ENCODE measurements around the gene TENM4.

The TENM4 gene

DNA sequence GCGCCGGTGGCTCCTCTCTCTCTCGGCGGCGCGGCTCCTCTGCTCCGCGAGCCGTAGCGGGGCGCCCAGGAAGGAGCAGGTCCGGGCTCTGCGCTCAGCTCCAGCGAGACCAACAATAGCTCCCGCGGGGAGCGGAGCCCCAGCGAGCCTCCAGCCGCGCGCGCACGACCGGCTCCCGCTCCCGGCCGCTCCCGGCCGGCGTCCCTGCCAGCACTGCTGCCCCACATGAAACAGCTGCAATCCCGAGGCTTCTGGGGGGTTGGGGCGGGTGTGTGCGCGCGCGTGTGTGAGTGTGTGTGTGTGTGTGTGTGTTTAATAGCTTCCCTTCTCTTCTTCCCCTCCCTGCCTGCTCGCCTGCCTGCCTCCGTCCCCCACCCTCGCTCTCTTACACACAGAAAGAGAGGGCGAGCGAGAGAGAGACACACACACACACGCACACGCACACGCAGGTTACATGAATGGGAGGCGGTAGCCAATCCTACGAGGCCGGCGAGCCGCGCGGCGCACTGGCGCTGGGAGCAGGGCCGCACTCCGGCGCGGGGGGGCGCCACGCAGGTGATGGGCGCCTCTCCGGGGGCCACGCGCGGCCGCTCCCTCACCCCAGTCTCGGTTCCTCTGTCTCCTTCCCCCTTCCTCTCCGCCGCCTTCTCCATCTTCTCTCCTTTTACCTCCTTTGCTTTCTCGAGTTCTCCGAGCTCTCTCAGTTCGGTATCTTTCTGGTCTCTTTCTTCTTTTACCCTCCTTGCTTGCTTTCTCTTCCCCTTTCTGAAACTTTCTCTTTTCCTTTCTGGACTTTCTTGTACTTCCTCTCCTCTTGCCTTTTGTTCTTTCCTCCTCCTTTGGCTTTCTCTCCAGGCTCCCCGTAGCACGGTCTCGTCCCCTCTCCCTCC lies at the start of gene TENM4:
Gene TENM4 (minus strand): TSS at position 460 of the 890 bp plus-strand sequence. CDS start 371,086 bp downstream, outside the sequence.
- DNase-seq = no peak

DNA sequence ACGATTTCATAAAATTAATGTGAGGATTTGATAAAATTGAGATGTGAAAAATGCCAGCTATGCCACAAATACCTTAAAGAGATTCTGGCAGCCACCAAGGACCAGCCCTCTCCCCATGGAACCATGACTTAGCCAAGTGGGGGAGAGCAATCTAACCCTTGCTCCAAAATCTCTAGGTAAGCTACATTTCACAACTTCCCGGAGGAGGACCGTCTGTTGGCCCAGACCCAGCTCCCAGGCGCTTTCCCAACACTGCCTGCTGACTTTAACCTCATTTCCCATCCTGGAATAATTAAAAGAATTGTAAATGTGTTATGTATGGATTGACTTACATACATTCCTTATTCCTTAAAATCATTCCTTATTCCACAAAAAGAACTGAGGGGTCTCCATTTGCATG lies 47.5 kb upstream of the TENM4 start:
- no peak for DNase-seq

DNA sequence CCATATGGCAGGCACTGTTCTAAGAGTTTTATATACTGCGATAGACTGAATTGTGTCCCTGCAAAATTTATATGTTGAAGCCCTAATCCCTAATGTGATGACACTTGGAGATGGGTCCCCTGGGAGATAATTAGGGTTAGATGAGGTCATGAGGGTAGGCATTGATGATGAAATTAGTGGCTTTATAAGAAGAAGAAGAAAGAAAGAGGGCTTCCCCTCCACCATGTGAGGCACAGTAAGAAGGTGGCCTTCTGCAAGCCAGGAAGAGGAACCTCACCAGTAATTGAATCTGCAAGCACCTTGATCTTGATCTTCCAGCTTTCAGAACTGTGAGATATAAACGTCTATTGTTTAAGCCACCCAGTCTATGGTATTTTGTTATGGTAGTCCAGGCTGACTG lies 46.6 kb upstream of the TENM4 start:
- DNase-seq = no peak

DNA sequence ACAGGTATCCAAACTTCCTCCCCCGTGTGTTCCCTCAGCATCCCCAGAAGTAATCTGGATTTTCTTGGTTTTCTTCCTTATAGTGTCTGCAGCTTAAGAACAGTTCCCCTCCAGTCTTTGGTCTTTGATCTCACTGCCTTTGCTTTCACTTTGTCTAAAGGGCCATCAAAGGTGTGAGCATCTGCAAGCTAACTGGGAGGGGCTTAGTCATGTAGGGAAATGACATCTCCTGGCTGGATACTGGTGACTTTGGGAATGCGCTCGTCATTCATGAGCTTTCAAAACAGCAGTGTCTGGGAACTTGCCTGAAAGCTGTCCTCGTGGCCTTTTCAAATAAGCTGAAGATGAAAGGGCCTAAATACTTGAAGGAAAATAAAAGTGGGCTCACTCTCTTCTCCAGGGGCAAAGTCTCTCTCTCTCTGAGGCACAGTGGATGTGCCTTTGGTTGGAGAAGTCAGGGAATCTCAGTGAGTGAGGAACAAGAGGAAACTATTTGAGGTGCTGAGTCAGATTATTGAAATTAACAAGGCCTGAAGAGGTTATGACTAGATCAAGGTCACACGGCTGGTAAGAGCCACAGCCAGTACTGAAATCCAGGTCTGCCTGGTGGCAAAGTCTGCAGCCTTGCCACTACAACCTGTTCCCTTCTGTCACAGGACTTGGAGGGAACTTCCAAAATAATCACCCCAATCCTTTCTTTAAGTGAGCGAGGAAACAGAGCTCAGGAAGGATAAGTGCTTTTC lies 45.6 kb upstream of the TENM4 start:
- DNase-seq = no peak

DNA sequence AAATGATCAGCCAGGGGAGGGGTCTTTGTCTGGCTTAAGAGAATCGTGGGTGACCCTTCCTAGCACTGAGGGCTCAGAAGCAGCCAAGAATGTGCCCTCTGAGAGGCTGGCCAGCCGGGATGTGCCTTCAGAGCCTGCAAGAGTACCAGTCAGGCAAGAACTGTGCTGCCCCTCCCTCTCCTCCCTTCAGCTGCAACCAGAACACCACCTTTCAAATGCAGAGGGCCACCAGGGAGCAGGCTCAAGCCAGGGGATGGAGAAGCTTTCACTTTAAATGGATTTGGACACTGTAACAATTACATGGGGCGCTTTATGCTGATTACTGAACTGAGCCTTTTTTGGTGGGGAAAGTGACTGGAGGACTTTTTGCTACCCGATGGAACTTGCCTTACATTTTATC lies 44.9 kb upstream of the TENM4 start:
- DNase-seq = no peak

DNA sequence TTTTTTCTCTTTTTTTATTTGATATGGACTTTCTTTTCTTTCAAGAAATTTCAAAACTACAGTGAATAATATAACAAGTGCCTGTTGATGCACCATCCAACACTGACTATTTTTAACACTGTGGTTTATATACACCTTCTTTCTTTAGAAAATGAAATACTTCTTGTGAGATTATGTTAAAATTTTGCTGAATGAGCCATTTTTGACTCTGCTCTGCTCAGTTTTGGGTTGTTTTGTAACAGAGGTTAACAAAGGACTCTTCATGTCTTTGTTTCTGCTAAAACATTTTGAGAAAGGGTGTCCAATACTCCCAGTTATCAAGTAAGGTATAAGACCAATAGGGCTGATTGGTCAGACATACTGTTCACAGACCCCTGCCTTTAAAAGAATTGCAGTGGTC lies 44.0 kb upstream of the TENM4 start:
- DNase-seq = no peak

DNA sequence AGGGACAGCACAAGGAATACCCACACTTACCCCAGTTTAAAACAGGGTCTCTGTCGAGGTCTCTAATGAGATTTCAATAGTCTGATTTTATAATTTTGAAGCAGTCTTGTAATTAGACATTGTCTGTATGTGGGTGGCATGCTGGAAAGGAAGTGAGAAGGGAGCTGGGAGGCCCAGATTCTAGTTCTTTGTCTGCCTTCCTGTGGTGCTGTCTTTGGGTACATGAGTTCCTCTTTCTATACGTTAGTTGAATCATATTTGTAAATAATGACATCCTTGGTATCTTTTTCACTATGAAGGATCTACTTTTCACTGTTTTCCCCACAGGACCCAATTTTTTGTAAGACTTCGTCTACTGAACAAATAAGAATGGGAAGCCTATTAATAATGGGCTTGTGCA lies 42.0 kb upstream of the TENM4 start:
- no peak for DNase-seq

DNA sequence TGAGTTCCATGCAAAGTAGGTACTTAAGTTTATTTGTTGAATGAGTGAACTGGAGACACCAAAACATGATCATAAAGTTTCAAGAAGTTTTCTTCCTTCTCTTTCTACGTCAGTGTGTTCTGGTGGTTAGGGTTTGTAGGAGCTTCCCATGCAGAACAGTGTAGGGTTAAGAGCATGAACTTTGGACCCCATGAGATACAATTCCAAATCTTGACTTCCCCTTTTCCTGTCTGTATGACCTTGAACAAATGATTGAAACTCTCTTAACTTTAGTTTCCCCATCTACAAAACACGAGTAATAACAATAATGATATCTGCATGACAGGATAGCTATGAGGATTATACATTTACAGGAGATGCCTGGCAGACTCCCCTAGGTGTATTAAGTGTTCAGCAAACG lies 41.0 kb upstream of the TENM4 start:
- DNase-seq = no peak

DNA sequence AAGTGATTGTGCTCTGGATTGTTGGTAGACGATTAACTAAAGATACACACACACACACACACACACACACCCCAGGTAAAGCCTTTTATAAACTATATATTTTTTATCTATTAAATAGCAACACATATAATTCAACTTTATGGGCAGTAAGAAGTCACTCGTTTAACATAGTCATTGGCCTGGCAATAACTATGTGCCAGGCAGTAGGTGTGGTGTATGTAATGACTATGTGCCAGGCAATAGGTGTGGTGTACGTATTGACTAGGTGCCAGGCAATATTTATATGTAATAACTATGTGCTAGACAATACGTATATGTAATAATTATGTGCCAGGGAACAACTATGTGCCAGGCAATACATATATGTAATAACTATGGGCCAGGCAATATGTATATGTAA lies 40.0 kb upstream of the TENM4 start:
- no peak for DNase-seq

DNA sequence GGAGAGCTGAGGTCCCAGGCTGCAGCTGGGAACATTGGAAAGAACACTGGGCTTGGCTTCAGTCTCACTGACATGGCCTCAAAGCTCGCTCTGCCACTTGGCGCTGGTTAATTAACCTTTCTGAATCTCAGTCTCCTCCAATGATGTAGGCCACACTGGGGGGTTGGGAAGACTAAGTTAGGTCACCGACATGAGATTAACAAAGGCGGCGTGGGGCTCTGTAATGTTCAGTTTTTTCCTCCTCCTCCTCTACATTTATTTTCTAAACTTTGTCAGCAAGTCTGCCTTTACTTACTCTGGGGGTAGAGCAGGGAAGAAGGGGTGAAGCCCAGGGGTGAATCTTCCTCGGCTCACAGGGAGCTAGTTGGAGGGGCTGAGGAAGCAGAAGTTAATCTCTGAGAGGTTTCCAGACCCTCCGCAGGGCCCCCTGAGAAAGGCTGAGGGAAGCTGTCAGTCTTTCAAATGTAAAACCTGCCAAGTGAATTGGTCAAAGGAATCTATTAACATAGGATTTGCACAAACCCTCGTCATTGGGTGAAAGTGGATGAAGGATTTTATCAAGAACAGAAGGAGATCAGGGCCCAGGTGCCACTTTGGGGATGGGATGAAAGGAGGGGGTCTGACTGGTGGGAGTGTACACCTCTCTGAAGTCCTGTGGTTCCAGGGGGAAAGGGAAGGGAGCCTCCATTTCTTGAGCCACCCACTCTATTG lies 32.1 kb upstream of the TENM4 start:
- no peak for DNase-seq

DNA sequence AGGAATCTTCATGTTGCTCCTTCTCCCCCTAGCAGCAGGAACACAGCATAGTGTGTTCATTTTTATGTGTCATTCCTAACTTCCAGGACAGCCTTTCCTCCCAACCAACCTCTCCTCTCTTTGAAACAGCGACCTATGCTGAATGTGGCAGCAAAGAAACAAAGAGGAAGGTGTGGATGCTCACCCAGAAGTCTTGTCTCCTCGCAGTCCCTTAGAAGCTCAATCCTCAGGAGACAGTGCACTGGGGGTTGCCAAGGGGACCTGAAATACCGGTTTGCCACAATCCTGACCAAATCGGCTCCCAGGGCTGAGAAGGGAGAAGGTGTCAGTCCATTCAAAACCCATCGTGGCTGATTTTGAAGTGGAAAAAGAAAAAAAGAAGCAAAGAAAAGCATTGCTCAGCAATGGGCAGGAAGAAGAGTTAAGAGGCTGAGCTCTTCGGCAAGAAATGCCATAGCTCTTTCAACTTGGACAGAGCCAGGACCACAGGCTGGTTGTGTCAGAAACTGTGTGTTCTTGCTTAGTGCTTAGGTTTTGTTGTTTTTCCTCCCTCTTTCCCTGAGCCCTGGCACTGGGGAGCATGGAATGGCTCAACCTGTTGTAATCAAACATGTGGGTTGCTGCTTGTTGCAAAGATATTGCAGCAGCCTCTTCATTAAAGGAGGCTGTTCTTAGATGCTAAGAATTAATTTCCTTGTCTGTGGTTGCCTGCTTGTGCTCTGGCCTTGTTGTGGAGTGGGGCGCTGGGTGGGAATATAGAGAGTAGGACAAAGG lies 30.4 kb upstream of the TENM4 start:
- no peak for DNase-seq

DNA sequence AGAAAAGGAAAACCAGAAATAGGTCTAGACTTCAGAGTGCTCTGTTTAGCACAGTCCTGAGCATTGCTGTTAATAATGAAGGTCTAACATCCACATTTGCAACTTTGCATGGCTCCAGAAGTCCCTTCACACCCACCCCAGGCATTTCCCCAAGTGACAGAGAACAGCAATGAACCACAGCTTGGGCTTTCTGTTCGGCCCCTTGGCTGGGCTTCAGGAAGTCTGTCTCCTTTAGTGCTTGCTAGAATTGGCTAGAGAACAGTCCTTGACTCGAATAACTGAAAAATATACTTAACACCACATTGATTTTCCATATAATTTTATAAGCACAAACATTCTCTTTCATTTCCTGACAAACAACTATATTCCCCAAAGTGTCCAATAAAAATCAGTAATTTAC lies 29.3 kb upstream of the TENM4 start:
- no peak for DNase-seq

DNA sequence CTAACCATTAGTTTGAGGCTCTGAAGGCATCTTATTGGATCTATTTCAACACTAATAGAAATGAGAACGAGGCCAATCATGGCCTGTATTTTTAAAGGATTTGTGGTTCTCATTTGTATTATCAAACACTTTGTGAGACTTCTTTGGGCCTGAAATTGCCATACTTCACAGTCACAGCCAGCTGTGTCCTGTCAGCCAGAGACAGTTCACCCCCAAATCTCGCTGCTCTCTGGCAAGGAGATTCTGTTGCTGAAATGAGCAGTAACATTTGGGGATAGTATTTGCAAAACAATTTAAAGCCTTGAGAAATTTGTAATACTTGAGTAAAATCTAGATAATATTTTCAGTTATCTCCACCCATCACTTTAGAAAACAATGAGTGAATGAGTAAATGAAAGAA lies 26.9 kb upstream of the TENM4 start:
- DNase-seq = no peak

DNA sequence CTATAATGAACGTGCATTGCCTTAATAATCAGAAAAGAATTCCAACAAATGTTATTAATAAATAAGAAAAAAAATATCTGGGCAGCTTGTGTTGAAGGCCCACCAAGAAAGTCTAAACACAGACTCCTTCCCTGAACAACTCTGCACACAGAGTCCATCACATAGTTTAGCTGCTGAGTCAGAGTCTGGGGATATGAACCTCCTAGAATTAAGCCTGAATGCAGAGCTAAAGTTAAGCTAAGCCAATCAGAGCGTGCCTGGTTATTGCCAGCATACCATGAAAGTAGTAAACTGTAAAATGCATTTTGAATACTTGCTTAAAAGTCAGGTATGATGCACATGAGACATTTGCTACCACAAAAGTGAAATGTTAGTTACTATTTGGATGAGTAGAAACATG lies 25.6 kb upstream of the TENM4 start:
- no peak for DNase-seq

DNA sequence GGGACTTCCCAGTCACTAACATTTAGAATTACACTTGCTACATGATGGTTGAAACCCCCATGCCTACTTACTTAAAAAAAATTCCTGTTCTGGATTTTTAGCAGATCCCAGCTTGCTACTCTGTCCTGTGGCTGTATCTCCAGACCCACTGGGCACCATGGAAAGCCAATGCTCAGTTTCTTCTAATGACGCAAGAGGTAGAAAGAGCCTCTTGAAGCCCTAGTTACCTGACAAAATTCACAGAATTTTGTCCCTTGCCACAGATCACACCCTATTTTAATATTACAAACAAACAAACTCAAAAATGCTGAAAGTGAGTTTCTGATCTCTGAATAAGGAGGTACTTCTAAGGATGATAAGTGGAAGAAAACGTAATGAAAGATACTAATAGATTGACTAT lies 24.3 kb upstream of the TENM4 start:
- no peak for DNase-seq

DNA sequence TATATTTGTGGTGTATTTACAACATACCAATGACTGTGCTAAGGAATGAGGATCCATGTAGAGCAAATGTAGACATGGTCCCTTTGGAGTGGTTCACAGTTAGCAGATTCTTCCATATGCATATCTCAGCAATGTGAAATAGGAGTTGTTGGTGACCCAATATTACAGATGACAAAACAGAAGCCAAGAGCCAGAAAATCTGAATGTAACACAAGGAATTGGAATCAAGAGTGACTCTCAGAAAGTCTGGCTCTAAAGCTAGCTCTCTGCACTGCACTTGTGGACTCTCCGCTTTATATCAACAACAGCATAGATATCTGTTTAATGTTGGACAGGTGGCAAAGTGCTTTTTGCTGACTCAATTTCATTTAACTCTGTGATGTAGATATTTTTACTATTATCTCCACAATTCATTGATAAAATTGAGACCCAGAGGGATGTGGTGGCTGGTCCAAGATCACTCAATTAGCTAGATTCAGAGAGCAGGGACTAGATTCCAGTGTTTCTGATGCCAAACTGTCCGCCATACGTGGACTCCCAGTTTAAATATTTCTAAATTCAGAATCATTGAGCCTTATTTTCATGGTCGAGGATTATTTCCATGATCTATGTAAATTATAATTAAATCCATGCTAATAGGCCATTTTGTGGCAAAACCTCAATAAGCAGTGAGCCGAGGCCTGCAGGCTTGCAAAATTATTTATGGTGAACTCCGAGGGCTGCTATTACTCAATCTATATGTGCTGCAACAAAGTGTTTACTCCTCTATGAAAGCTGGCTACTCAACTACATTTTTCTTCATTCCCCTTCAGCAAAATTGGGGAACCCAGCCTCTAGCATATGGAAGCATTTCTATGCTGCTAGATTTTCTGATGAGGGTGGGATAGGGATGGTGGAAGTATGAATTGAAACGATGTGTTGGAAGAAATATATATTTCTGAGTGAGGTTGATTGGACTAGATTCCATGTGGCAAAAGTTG lies 21.1 kb upstream of the TENM4 start:
- DNase-seq = no peak

DNA sequence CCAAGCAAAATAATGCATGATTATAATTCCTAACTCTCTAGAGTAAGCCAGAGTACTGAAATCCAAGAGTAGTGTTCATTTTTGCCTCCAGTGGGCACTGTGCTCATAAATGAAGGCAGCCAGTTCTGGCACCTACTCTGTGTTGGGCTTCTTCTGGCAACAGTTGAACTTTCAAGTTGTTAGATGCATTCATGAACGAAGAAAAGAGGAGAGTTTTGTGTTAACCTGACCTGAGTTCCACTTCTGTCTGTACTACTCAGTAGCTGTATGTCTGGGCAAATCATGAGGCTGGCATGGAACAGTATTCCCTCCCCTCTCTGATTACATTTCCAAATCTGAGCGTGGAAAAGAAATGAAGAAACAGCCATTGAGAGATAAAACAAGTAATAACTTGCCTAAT lies 20.3 kb upstream of the TENM4 start:
- no peak for DNase-seq

DNA sequence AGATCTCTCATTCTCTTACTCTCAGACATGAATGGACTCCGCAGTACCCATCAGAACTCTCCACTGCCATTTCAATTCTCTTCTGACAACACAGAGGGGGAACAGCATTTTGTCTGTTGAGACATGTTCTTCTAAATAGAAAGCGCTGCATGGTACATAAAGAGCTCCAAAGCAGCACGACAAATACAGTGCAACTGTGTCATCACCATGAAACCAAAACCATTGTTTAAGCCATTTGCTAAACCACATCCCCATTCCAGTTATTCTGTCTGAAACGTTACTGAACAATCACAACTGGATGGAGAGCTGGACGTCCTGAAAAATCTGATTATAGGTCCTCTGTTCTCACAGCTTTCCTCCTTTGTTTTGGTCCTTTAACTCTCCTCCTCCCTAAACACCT lies 17.9 kb upstream of the TENM4 start:
- DNase-seq = no peak

DNA sequence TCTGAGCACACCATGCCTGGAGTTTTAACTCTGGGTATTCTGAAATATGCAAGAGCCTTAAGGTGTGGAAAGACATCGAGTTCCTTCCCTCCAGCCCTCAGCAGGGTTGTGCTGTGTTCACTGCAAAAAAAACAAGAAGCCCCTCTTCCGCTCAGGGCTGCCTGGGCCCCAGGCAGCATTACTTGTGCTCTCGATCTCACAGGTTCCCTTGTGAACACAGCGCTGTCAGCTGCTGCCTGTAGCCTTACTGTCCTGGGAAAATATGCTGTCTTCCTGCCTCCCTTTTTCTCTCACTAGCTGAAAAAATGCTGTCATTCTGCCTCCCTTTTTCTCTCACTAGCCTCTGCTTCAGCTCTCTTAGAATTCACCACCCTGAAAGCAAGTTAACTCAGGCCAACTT lies 15.7 kb upstream of the TENM4 start:
- no peak for DNase-seq

DNA sequence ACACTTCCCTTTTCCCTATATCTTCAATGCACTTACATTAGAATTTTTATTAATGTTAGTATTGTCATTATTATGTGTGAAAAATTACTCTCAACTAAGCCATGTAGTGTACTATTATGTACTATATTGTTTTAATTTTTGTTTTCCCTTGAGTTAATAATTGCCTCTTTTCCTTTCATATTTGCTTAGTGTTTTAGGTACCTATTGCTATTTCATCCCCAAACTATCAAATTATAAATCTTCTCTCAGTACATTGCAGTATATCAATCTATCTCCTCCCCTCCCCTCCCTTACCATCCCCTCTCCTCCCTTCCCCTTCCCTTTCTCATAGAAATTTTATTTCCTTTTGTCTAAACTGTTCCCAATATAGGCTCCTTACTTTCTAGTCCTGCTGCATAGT lies 12.8 kb upstream of the TENM4 start:
- DNase-seq = no peak

DNA sequence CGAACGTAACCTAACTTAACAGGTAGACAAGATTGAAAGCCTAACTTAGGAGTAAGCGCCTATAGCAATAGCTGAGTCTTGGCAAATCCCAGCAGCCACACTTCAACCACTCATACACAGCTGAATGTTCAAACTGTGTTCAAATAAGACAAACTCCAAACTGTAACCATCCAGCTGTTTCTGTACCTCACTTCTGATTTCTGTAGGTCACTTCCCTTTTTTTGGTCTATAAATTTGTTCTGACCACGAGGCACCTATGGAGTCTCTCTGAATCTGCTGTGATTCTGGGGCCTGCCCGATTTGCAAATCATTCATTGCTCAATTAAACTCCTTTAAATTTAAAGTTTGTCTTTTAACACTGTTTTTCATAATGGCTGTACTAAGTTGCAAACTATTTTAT lies 8.2 kb upstream of the TENM4 start:
- DNase-seq = no peak

All from activated naive CD4-positive, alpha-beta T cell treated with anti-CD3 and anti-CD28 coated beads, Interleukin-2, amount 50 U/mL, for 16 hours (primary cell).